ENCODE results near the gene CEPT1. TPM values are rescaled to one million over a fixed set of nuclear protein-coding genes. Genes with fewer than 3 reads are reported as not detected.

CEPT1 gene
- total RNA-seq, 1 experiment from 2014 or later: 33.0 TPM

GRCh38 chr1:111222308-111223125, 82.5 kb downstream of the CEPT1 start:
- no CpG with 5 or more reads among the region's 10 CpGs for WGBS (ENCODE audit: extremely low coverage, insufficient read length, low lambda C conversion rate)
- Mint-ChIP-seq H3K9me3 (no peaks in the 10 kb centered on the region; a peak in 1 of 5 replicates), H3K27me3 (ENCODE audit: low read depth) (peaks cover 8% of the 10 kb centered on the region), H3K27ac (no peak overlapping the region), H3K36me3 (ENCODE audit: insufficient read depth in 1 of 3, low read depth in 3 of 3) (no peaks in the 10 kb centered on the region), H3K4me3 (no peak overlapping the region), H3K4me1 (peaks cover 54 to 59% of the 10 kb centered on the region in 2 experiments)
- Histone ChIP-seq H3K4ac (ENCODE audit: low read depth, low read length) (no peak overlapping the region), H3K9ac (ENCODE audit: extremely low read depth, insufficient read length, low read length) (no peak overlapping the region), H3T11ph (ENCODE audit: low read length) (no peak overlapping the region), H2AFZ (ENCODE audit: low read length) (no peak overlapping the region), H4K5ac (ENCODE audit: insufficient read length, low read depth, low read length) (no peak overlapping the region), H4K91ac (ENCODE audit: insufficient read length, low read depth, low read length) (no peak overlapping the region), H2BK12ac (ENCODE audit: insufficient read length, low read depth, low read length) (no peak overlapping the region), H3K23ac (ENCODE audit: insufficient read length, low read depth, low read length) (no peak overlapping the region), H3K79me2 (ENCODE audit: insufficient read depth, low read length) (no peaks in the 10 kb centered on the region), H3K23me2 (ENCODE audit: insufficient read length, low read depth, low read length, poor library complexity, severe bottlenecking) (no peaks in the 10 kb centered on the region), H4K8ac (replicated peaks; ENCODE audit: insufficient read length, low read depth, low read length) (no peak overlapping the region), H3K4me2 (ENCODE audit: insufficient read depth, insufficient read length, low read length) (no peak overlapping the region), H2BK120ac (ENCODE audit: low read depth, low read length, poor library complexity, severe bottlenecking) (no peak overlapping the region), H3K9me3 (ENCODE audit: control insufficient read depth, low read depth, low read length) (no peaks in the 10 kb centered on the region), H2BK20ac (ENCODE audit: low read depth, low read length, poor library complexity, severe bottlenecking) (no peak overlapping the region), H3K14ac (ENCODE audit: insufficient read depth, low read length) (no peak overlapping the region), H3K18ac (ENCODE audit: insufficient read length, low read depth, low read length) (no peak overlapping the region), H4K20me1 (ENCODE audit: control insufficient read depth, insufficient read depth, insufficient read length) (no peaks in the 10 kb centered on the region), H2BK5ac (ENCODE audit: insufficient read length, low read length) (no peak overlapping the region), H2AK5ac (ENCODE audit: insufficient read length, low read length) (no peak overlapping the region), H3K27me3 (ENCODE audit: insufficient read depth, low read length) (no peaks in the 10 kb centered on the region), H3K4me1 (ENCODE audit: insufficient read depth, low read length) (peaks cover 4% of the 10 kb centered on the region), H3K56ac (ENCODE audit: insufficient read length, low read depth, low read length) (no peak overlapping the region), H3K79me1 (ENCODE audit: insufficient read depth, low read depth, low read length, poor library complexity, severe bottlenecking) (no peaks in the 10 kb centered on the region), H3K27ac (ENCODE audit: insufficient read length, low read depth, low read length) (no peak overlapping the region), H2BK15ac (ENCODE audit: low read depth, low read length) (no peak overlapping the region)
- TF ChIP-seq CTCF (conservative IDR thresholded peaks at IDR 0.05): peak; percentile 95
- DNase-seq: peak; percentile 90

Measured in H9 (cell line).